ENCODE results near the gene ZNF438.

ZNF438 gene

GRCh38 chr10:30836406-30836805 is 195.3 kb downstream of the ZNF438 start:
- no peak for DNase-seq

GRCh38 chr10:30835146-30835545 is 196.5 kb downstream of the ZNF438 start:
- no peak for DNase-seq

GRCh38 chr10:30834651-30835050 is 197.0 kb downstream of the ZNF438 start:
- no peak for DNase-seq

GRCh38 chr10:30834153-30834552 is 197.5 kb downstream of the ZNF438 start:
- no peak for DNase-seq

DNA sequence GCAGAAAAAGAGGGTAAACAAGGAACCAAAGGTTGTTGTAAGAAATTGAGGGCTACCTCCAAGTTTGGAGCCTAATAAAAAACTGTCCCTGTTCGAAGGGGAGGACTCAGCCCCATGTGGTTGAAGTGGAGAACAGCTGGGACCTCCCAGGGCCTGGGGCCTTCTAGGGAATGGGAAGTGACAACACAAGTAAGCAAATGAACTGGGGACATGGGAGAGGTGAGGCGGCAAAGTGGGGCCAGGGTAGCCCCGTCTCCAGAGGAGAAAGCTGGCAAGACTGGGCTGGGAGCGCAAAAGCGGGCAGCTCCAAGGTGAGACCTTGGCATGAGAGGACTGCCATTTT is 198.1 kb downstream of the ZNF438 start:
- DNase-seq: no peak

DNA sequence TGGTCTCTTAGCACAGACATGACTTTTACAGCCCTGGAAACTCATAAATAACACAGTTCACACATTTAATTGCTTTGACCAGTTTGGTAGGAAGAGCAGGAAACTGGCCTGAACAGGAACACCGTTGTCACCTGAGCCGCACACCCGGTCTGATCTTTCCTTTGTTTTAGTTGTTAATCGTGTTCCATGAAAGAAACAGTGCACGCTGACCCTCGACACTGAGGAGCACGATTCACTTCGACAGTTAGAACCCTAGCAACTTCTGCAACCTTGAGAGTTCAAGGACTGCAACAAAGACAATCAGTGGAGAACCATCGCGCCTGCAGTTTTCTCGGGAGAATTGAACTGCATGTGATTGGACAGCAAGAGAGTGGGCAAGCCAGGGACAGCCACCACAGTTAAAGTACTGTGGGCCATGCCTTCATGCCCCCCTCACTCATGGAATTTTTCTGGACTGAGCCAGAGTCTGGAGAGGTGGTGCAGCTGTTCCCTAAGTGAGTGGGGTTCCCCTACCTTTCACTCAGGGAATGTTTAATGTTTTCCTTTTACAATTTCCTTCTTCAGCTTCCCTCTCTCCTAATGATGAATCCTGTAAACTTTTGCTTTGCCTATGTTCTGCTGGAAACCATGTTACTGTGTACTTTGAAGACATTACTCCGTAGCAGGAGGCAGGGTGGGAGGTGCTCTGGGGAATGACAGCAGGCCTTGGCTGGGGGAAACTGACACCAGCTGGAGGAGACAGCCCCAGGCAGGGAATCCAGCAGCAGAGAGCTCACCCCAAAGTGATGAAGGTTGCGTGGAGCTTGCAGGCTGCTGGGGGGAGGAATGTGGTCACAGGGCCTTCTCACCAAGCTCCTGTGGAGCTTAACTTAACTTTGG is 198.7 kb downstream of the ZNF438 start:
- DNase-seq: no peak

DNA sequence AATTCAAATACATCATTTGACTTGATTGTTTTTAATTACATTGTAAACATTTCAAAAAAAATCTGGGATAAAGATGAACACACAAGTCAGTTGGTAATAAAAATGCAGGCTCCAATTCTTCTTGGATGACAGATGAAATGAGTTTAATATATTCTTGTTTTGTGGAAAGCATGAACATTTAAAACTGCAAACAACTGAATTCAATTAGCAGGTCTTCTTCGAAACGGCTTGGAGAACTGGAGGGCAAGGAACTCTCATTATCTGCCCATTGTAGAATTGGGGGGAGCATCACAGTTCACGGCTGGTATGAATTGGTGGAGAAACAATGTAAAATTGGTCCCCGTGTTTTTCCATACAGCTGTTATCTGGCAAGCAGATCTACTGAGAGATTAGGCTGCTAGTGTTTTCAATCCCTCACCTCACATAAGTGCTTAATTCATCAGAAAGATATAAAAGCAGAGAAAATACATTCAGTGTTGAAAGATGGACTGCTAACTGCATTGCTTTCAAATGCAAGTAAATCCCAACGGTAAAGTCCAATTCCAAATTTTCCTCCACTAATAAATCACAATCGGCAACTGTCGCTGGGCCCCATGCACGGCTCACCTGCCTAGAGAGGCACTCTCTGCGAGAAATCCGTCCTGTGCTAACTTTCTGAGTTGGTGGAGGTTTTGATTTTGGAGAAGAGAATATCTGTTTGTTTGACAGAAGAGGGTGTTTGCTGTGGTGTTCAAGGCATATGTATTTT is 199.5 kb downstream of the ZNF438 start:
- DNase-seq: no peak

GRCh38 chr10:30831426-30831825 is 200.2 kb downstream of the ZNF438 start:
- DNase-seq: no peak

- no peak for DNase-seq
These were observed 201.1 kb downstream of the ZNF438 start for GRCh38 chr10:30830315-30831230.

- no peak for DNase-seq
These were observed 201.8 kb downstream of the ZNF438 start for GRCh38 chr10:30829901-30830300.

GRCh38 chr10:30828680-30829079 is 203.0 kb downstream of the ZNF438 start:
- no peak for DNase-seq

DNA sequence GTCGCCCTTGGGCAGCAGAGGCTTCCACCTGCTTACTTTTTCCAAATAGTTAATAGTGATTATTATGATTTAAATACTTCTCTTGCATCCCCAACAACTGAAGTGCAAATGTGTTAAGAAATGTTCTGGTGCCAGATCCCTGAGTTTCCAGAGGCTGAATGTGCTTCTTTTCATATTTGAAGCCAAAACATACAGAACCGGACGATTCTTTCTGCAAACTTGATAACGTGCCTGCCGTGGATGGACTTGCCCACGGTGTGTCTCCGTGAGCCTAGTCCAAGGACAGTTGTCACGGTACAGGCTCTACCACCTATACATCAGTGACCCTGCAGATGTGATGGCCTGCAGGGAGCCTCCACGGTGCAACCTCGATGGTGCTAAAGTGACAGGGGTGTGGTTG is 203.5 kb downstream of the ZNF438 start:
- DNase-seq: no peak

GRCh38 chr10:30827531-30828120 is 204.0 kb downstream of the ZNF438 start:
- no peak for DNase-seq

DNA sequence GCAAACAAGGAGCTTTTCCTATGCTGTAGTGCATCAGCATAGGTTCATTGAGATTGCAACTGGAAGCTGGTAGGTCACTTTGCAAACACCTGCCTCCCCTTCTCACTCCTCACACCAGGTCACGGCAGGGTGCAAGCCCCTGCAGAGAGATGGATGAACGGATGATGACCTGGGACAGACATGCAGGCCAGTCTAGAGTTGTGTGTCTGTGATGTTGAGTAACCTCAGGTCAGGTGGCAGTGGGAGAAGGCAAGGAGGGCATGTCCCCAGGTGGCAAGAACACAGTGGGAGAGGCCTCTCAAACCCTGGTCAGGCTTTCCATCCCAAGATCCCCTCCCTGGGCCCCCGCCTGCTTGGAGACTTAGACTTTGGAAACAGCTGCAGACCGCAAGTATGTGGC is 205.0 kb downstream of the ZNF438 start:
- DNase-seq: no peak

GRCh38 chr10:30825495-30825894 is 206.2 kb downstream of the ZNF438 start:
- no peak for DNase-seq

DNA sequence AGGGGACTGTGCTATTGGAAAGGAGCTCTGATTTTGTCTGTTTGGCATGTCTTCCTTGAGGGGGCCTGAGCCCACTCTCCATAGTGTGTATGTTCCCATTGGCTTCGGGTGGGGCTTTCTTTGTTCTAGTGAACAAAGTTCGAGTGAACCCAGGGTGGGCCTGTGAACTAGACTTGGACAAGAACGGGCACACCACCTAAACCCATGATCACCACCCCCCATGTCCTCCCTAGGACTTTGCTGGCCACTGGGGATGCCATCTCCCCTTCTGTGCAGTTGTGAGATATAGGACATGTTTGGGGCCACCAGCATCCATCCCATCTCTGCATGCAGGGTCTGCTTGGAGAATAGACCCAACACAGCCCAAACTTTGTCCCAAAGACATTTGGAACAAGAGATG is 206.6 kb downstream of the ZNF438 start:
- no peak for DNase-seq

DNA sequence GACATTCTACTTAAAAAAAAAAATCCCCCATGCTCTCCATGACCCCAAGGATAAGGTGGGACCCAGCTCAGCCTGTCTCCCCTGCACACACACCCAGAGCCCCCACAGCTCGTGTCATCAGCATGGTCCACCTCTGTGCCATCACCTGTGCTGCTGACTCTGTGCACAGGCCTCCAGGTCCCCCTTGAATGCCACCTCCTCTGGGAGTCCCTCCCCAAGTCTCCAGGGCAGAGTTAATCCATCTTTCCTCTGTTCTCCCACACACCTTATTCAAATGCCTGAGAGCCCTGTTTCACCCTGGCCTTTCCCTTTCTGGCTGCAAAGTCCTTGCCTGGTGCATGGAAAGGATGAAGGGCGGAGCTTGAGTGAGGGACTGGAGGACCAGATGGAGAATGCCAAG is 208.0 kb downstream of the ZNF438 start:
- DNase-seq: no peak

DNA sequence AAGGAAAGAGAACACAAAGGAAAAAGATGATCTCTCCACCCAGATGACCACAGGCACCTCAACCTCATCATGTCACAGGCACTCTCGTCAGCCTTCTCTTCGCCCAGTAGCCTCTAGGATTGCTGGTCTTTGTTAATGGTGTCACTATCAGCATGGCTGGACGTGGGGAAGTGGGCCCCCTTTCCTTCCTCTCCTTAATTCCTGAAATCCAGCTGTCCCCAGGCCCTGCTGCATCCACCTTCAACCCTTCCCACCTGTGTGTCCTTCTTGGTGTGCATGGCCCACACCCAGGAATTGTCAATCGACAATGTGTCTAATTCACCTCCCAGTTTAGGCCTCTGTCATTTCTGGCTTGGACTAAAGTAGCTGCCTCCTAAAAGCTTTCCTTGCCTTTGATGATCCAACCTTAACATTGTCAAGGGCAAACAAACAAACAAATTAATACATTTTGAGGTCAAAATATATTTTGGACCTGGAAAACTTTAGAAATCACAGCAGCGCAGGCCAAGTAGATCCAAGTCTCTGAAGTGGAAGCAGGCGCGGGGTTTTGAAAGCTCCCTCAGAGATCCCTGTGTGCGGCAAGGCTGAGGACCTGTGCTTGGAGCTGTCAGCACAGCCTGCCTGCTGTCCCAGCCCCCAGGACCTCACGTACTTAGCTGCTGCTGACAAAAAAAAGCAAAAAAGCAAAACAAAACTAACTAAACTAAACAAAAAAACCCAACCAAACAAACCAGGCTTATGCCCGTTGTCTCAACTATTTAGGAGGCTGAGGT is 208.8 kb downstream of the ZNF438 start:
- DNase-seq: no peak

DNA sequence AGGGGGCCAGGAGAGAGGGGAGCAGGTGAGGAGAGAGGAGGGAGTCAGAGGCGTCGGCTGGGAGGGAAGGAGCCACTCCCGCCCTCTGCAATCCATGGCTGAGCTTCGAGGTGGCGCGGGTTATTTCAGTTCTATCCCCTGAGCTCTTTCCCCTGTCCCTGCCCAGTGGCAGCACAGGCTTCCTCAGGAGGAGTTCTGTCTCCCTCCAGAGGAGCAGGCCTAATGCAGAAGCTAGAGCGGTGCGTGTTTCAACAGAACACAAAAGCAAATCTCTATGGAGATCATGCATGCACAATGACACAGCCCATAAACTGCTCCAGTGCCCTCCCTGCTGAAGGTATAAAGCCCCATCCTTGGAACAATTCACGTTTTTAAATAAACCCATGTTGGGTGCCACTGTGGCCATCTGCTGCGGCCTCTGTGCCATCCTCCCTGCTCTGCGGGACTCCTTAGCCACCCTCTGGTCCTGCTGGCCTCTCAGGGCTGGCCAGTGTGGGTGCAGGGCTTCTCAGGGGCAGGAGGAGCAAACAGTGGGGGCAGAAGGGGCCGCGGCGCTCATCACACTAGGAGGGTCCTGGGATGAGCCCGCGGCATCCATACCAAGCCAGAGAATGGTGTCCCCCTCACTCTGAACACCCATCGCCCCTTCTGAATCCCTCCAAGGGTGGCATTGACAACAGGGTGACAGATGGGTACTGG is 209.5 kb downstream of the ZNF438 start:
- DNase-seq: no peak

DNA sequence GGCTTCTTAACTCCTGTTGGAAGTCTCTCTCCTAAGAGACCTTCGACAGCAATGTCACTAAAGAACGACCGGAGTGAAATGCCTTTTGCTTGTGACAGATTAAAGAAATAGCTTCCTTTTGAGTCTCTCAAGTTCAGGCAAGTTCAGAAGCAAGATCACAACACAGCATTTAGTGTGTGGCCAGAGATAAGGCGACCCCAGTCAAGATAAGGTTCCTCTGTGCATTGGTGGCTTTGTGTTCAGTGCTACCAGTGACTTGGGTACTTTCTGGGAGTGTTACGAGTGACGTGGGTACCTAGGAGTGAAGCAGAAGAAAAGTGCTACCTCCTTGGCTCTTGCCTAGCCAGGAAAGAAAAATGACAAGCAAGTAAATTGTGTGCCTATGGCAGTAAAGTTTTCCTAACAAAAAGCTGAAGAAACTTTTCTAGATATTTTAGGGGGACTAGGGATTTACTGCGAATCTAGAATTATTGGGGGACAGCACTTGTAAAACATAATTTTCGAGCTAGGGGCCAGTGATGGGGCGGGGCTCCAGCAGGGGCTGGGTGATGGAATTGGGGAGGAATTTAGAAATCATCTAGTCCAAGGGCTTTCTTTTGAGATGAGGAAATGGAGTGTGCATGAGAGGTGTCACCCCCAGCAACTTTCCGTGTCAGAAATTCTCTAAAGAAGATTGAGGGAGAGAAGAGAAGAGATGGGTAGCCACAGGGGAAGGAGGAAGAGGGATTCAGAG is 210.2 kb downstream of the ZNF438 start:
- DNase-seq: no peak
